Measurements from ENCODE around the gene HEXIM1. TPM values are rescaled to one million over a fixed set of nuclear protein-coding genes. Genes with fewer than 3 reads are reported as not detected.
A peak's percentile ranks its signal among the peaks of the same experiment; 100 is the strongest.

The HEXIM1 gene
- total RNA-seq, 1 donor from 2014 or later, result 47.3 TPM

DNA sequence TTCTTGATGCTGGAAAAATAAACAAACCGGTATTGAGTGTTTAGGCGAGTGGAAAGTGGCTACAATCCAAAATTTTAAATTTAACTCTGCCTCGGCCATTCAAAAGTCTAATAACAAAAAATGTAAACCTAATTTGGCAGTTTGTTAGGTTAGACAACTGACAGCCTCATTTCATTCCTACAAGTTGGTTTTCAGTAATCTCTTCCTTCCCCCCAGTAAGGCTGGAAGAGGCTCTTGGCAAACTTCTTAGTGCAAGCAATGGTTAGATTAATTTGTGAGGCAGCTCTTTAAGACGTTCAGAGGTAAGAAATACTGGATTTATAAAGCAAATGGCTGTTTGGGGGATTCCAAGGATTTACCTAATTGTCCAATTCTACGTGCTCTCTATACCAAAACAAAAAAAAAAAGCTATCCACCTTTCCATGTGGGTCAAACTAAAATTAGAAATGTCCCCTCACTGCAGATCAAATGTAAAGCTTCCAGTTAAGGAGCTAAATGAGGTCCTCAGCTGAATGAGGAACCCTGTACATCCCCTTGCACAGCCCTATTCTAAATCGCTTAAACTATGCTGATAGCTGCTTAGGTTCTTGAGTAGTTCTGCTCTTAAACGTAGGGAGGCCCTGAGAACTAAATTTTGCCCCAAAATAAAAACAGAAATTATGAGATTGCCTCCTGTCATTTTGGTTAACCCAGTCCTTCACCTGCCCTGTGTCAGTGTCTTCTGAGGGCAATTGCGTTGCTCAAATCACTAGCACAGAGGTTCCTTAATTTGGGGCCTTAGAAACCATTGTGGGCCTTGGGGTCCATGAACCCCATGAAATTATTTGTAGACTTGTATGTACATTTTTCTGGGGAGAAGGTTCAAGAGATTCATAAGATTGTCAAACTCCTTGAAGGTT is 2.9 kb downstream of the HEXIM1 start:
- H3K27me3 Mint-ChIP-seq, result peaks cover 3% of the 10 kb centered on the region
- peak overlapping the region; percentile 98 for H3K4me3 Mint-ChIP-seq
- peaks cover 39% of the 10 kb centered on the region for H3K4me1 Mint-ChIP-seq
- no peaks in the 10 kb centered on the region for H3K9me3 Mint-ChIP-seq
- DNase-seq, result no peak
- intact Hi-C loops (cut with micrococcal nuclease), result loop anchor here (5.0 kb wide), 1 partner anchor 46 kb away; no protein-coding TSS in a partner anchor
- peaks cover 27% of the 10 kb centered on the region for H3K36me3 Mint-ChIP-seq (ENCODE audit: low read depth)
- H3K27ac Mint-ChIP-seq, result peak overlapping the region; percentile 76

GRCh38 chr17:45155029-45155428 is 6.8 kb downstream of the HEXIM1 start:
- no peaks in the 10 kb centered on the region for H3K27me3 Mint-ChIP-seq
- H3K27ac Mint-ChIP-seq, result no peak overlapping the region
- intact Hi-C loops (cut with micrococcal nuclease), result no loop called here
- no peak overlapping the region for H3K4me3 Mint-ChIP-seq
- peaks cover 38% of the 10 kb centered on the region for H3K4me1 Mint-ChIP-seq
- no peaks in the 10 kb centered on the region for H3K9me3 Mint-ChIP-seq
- DNase-seq, result no peak
- peaks cover 28% of the 10 kb centered on the region for H3K36me3 Mint-ChIP-seq (ENCODE audit: low read depth)

DNA sequence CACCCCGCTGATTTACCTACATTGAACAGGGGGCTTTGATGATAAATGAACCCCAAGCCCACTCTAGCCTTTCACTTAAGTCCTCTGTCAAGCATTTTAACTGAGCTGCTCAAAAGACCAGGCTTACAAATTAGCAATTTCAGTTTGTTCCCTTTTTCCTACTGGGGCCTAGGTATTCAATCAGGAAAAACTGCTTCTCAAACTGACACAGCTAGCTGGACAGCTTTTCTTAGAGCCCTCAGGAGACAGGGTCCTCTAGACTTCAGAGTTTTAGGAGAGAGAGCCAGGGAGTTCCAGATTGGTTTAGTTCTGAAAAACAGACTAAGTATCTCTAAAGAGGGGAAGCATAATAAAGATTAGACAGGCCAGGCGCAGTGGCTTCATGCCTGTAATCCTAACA is 7.2 kb downstream of the HEXIM1 start:
- Mint-ChIP-seq H3K9me3 (no peaks in the 10 kb centered on the region), H3K27me3 (no peaks in the 10 kb centered on the region), H3K4me3 (no peak overlapping the region), H3K27ac (no peak overlapping the region), H3K36me3 (ENCODE audit: low read depth) (peaks cover 28% of the 10 kb centered on the region), H3K4me1 (peaks cover 37% of the 10 kb centered on the region)
- intact Hi-C loops (cut with micrococcal nuclease), result no loop called here
- DNase-seq, result no peak

- intact Hi-C loops (cut with micrococcal nuclease), result no loop called here
- Mint-ChIP-seq H3K9me3 (no peaks in the 10 kb centered on the region), H3K4me3 (no peak overlapping the region), H3K36me3 (ENCODE audit: low read depth) (peaks cover 24% of the 10 kb centered on the region), H3K4me1 (peaks cover 32% of the 10 kb centered on the region), H3K27ac (peak overlapping the region; percentile 65), H3K27me3 (no peaks in the 10 kb centered on the region)
- DNase-seq, result no peak
Observed at GRCh38 chr17:45156242-45156641, 8.0 kb downstream of the HEXIM1 start.

DNA sequence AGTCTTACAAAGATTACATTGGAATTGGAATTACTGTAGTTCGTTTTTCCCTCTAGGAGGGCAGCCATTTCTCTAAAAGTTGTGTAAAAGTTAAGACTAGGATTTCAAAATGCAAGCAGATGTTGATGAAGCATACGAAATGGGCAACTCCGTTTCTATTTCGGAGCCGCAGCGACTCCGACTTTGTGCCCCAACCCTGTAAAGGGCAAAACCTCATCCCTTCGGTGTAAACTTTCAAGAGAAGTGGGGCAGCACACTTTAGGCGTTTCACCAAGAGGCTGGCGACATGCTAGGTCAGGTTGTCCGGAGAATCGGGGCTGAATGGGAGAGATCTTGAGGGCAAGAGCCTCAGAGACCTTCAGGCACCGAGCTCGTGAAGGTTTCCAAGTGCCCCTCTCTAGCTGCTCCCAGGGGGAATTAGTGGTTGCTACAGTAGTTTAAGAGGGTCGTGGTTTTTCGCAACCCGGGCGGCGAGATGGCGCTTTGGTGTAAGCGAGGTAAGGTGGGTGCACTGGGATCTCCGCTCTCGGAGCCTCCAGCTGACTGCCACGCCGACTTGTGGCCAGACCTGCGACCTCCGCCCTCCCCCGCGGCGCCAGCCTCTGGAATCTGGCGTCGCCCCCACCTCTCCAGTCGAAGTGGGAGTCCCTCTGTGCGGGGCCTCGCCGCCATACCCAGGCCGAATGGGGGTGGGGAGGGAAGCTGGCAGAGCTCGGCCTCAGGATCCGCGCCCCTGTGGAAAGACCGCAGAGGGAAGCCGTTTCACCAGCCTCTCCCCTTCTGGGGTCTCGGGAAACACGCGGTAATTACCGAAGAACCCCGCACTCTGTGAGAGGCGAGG is 12.4 kb downstream of the HEXIM1 start:
- DNase-seq, result peak; percentile 88
- Mint-ChIP-seq H3K27ac (peak overlapping the region; percentile 98), H3K9me3 (no peaks in the 10 kb centered on the region), H3K36me3 (ENCODE audit: low read depth) (peaks cover 29% of the 10 kb centered on the region), H3K4me1 (peaks cover 40% of the 10 kb centered on the region), H3K4me3 (peak overlapping the region; percentile 99), H3K27me3 (no peaks in the 10 kb centered on the region)
- intact Hi-C loops (cut with micrococcal nuclease), result loop anchor here (1.0 to 2.0 kb wide), 4 partner anchors 12 to 146 kb away; partner anchors contain the start of genes ACBD4 and HEXIM1

- Mint-ChIP-seq H3K4me1 (peaks cover 36% of the 10 kb centered on the region), H3K27ac (peak within 1 kb of the TSS; percentile 98), H3K27me3 (no peaks in the 10 kb centered on the region), H3K4me3 (peak within 1 kb of the TSS; percentile 99), H3K9me3 (no peaks in the 10 kb centered on the region), H3K36me3 (ENCODE audit: low read depth) (peaks cover 29% of the 10 kb centered on the region)
- DNase-seq, result peak; percentile 100
- intact Hi-C loops (cut with micrococcal nuclease), result loop anchor here (1.0 to 2.0 kb wide), 4 partner anchors 13 to 145 kb away; partner anchors contain the start of genes ACBD4 and HEXIM1
Observed at GRCh38 chr17:45161288-45162024, 13.2 kb downstream of the HEXIM1 start, which contains the start of gene HEXIM2. Gene HEXIM2, plus strand, starts transcription at chr17:45161875. Its CDS starts 919 bp downstream, at chr17:45162794.

GRCh38 chr17:45162025-45162687 is 13.9 kb downstream of the HEXIM1 start:
- Mint-ChIP-seq H3K27me3 (no peaks in the 10 kb centered on the region), H3K4me3 (peak overlapping the region; percentile 99), H3K27ac (peak overlapping the region; percentile 98), H3K4me1 (peaks cover 36% of the 10 kb centered on the region), H3K36me3 (ENCODE audit: low read depth) (peaks cover 29% of the 10 kb centered on the region), H3K9me3 (no peaks in the 10 kb centered on the region)
- no peak for DNase-seq
- intact Hi-C loops (cut with micrococcal nuclease), result no loop called here

DNA sequence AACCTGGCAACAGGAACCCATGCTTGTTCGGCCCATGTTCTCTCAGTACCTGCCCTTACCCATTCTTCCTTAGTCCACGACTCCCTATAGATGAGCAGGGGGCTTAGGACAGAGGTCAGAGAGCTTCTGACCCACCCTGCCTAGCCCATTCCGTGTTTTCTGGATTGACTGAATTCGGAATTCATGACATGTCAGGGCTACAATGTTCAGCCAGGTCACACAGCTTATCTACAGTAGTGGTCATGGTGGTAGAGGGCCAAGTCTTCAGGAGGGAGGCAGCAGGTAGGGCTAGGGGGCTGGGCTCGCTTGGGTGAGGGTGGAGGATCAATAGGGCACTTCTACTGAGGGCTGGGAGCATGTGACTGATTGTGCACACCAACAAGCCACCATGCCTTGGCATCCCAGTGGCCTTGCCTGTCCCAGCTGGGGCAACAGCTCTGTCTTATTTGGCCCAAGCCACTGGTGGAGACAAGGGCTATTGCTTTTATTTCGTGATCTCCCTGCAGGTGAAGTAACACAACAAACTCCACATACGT is 16.5 kb downstream of the HEXIM1 start:
- Mint-ChIP-seq H3K36me3 (ENCODE audit: low read depth) (peaks cover 12% of the 10 kb centered on the region), H3K4me3 (no peak overlapping the region), H3K4me1 (peaks cover 21% of the 10 kb centered on the region), H3K27me3 (no peaks in the 10 kb centered on the region), H3K9me3 (no peaks in the 10 kb centered on the region), H3K27ac (no peak overlapping the region)
- no peak for DNase-seq
- intact Hi-C loops (cut with micrococcal nuclease), result no loop called here

DNA sequence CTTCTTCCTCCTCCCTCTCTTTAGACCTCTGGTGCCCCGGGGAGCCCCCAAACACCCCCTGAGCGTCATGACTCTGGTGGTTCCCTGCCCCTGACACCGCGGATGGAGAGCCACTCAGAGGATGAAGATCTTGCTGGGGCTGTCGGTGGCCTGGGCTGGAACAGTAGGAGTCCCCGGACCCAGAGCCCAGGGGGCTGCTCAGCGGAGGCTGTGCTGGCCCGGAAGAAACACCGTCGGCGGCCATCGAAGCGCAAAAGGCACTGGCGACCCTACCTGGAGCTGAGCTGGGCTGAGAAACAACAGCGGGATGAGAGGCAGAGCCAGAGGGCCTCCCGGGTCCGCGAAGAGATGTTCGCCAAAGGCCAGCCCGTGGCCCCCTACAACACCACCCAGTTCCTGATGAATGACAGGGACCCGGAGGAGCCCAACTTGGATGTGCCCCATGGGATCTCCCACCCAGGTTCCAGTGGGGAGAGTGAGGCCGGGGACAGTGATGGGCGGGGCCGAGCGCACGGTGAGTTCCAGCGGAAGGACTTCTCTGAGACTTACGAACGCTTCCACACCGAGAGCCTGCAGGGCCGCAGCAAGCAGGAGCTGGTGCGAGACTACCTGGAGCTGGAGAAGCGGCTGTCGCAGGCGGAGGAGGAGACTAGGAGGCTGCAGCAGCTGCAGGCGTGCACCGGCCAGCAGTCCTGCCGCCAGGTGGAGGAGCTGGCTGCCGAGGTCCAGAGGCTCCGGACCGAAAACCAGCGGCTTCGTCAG is 20.9 kb downstream of the HEXIM1 start:
- intact Hi-C loops (cut with micrococcal nuclease), result no loop called here
- Mint-ChIP-seq H3K27me3 (no peaks in the 10 kb centered on the region), H3K36me3 (ENCODE audit: low read depth) (peaks cover 5% of the 10 kb centered on the region)

GRCh38 chr17:45170280-45170930 is 22.1 kb downstream of the HEXIM1 start:
- peak overlapping the region; percentile 72 for H3K27ac Mint-ChIP-seq
- no peaks in the 10 kb centered on the region for H3K27me3 Mint-ChIP-seq
- intact Hi-C loops (cut with micrococcal nuclease), result no loop called here
- peaks cover 18% of the 10 kb centered on the region for H3K4me1 Mint-ChIP-seq
- no peak overlapping the region for H3K4me3 Mint-ChIP-seq
- DNase-seq, result no peak
- H3K9me3 Mint-ChIP-seq, result no peaks in the 10 kb centered on the region
- no peaks in the 10 kb centered on the region for H3K36me3 Mint-ChIP-seq (ENCODE audit: low read depth)

More for the DNA sequence above, 20.9 kb downstream of the HEXIM1 start:
- Mint-ChIP-seq H3K27ac (no peak overlapping the region), H3K9me3 (no peaks in the 10 kb centered on the region), H3K4me3 (no peak overlapping the region), H3K4me1 (peaks cover 25% of the 10 kb centered on the region)
- no peak for DNase-seq

DNA sequence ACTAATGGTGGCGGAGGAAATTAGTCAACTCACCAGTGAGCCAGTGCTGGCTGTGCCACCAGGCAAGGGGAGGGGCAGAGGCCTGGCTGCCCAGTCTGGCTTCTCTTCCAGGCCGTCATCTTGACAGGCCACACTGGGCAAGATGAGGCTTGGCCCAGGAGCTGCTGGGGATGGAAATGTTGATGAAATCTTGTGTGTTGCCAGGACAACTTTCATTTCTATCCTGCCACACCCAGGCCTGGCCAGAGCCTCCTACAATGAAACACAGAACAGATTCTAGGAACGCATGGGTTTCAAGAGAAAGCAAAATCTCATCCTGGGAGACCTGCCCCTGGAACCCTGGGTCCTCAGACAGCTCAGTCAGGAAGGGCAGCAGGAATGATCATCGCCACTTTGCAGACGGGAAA is 22.7 kb downstream of the HEXIM1 start:
- Mint-ChIP-seq H3K4me1 (peaks cover 19% of the 10 kb centered on the region), H3K4me3 (no peak overlapping the region), H3K27me3 (no peaks in the 10 kb centered on the region), H3K27ac (peak overlapping the region; percentile 72), H3K9me3 (no peaks in the 10 kb centered on the region), H3K36me3 (ENCODE audit: low read depth) (no peaks in the 10 kb centered on the region)
- intact Hi-C loops (cut with micrococcal nuclease), result no loop called here
- DNase-seq, result no peak
